Glutamatergic neuron (in vitro differentiated cells): ENCODE results near the gene IL36B. TPM values are rescaled to one million over a fixed set of nuclear protein-coding genes. Genes with fewer than 3 reads are reported as not detected.

Experiments
- DNase-seq: peaks from one replicate; pipeline ENCODE4 v3.0.0; 2022
- H3K27ac Mint-ChIP-seq: one replicate; pipeline ENCODE4 v1.8.0; 2020; ENCODE audit warnings: mild to moderate bottlenecking, mixed read lengths, inconsistent platforms; ENCODE audit not compliant: unreplicated experiment
- H3K27me3 Mint-ChIP-seq: one replicate; pipeline ENCODE4 v1.8.0; 2020; ENCODE audit warnings: mild to moderate bottlenecking, moderate library complexity, mixed read lengths, inconsistent platforms; ENCODE audit not compliant: unreplicated experiment
- H3K36me3 Mint-ChIP-seq: one replicate; pipeline ENCODE4 v1.8.0; 2020; ENCODE audit warnings: mild to moderate bottlenecking, mixed read lengths, inconsistent platforms; ENCODE audit not compliant: unreplicated experiment
- H3K4me1 Mint-ChIP-seq: one replicate; pipeline ENCODE4 v1.8.0; 2020; ENCODE audit warnings: mild to moderate bottlenecking, low read depth, mixed read lengths, inconsistent platforms; ENCODE audit not compliant: unreplicated experiment
- H3K4me3 Mint-ChIP-seq: one replicate; pipeline ENCODE4 v1.8.0; 2020; ENCODE audit warnings: mild to moderate bottlenecking, mixed read lengths, inconsistent platforms; ENCODE audit not compliant: unreplicated experiment
- H3K9me3 Mint-ChIP-seq: one replicate; pipeline ENCODE4 v1.8.0; 2020; ENCODE audit warnings: mild to moderate bottlenecking, moderate library complexity, mixed read lengths, inconsistent platforms; ENCODE audit not compliant: unreplicated experiment
- total RNA-seq: library from RNA; stranded (reverse); fragmentation: NEBNext Ultra II Directional; extraction: Animal tissue kit (Norgen Biotek cat#: 25700); gene quantifications from one replicate; pipeline ENCODE4 v1.2.1, GENCODE V29; 2021; ENCODE audit not compliant: unreplicated experiment
- TF ChIP-seq, protein P1 (sequence below): fragments of 200-600 bp; sonication (generic); IDR thresholded peaks from one replicate; pipeline ENCODE4 v1.5.0; 2021; ENCODE audit not compliant: partially characterized antibody, unreplicated experiment

IL36B gene
- total RNA-seq, 1 donor from 2014 or later: not detected

DNA sequence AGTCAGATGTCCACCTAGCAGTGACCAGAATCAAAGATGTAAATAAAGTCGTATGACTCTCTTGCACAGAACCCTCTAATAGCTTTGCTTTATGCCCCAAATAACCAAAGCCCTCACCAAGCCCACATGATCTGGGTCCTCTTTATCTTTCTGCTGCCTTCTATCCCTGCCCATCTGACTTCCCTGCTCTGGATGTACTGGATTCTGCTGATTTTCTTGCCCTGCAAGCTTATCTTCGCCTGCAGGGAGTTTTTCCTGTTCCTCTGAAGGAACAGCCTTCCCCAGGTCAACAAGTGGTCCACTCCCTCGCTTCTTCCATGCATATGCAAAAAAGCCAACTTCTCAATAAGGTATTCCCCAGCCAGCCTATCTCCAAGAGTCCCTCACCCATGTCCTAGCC is 18.7 kb downstream of the IL36B start:
- Mint-ChIP-seq H3K9me3 (no peaks in the 10 kb centered on the region), H3K4me1 (no peaks in the 10 kb centered on the region), H3K27ac (no peak overlapping the region), H3K36me3 (no peaks in the 10 kb centered on the region), H3K4me3 (no peak overlapping the region), H3K27me3 (no peaks in the 10 kb centered on the region)
- no peak for DNase-seq
- TF ChIP-seq, protein P1, sequence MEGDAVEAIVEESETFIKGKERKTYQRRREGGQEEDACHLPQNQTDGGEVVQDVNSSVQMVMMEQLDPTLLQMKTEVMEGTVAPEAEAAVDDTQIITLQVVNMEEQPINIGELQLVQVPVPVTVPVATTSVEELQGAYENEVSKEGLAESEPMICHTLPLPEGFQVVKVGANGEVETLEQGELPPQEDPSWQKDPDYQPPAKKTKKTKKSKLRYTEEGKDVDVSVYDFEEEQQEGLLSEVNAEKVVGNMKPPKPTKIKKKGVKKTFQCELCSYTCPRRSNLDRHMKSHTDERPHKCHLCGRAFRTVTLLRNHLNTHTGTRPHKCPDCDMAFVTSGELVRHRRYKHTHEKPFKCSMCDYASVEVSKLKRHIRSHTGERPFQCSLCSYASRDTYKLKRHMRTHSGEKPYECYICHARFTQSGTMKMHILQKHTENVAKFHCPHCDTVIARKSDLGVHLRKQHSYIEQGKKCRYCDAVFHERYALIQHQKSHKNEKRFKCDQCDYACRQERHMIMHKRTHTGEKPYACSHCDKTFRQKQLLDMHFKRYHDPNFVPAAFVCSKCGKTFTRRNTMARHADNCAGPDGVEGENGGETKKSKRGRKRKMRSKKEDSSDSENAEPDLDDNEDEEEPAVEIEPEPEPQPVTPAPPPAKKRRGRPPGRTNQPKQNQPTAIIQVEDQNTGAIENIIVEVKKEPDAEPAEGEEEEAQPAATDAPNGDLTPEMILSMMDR: no peak

DNA sequence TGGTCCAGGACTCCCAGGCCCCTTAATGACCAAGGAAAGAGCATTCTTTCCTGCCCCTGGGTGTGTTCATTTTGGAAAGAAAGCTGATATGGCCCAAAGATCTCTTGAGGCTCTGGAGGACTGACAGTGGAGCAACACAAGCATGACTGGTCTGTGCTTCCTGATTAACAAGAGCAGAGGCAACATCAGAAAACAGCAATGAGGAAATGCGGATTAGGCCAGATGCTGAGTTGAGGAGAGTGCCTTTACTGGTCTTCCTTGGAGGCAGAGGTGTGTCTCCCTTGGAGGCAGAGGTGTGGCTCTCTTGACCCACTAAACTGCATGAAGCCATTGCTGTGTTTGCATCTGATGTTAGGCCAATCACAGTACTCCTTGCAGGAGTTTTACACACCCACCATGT is 19.9 kb downstream of the IL36B start:
- no peak overlapping the region for H3K27ac Mint-ChIP-seq
- DNase-seq: no peak
- no peaks in the 10 kb centered on the region for H3K36me3 Mint-ChIP-seq
- H3K4me3 Mint-ChIP-seq: no peak overlapping the region
- no peaks in the 10 kb centered on the region for H3K27me3 Mint-ChIP-seq
- TF ChIP-seq, protein P1: no peak
- H3K4me1 Mint-ChIP-seq: no peaks in the 10 kb centered on the region
- H3K9me3 Mint-ChIP-seq: no peaks in the 10 kb centered on the region

DNA sequence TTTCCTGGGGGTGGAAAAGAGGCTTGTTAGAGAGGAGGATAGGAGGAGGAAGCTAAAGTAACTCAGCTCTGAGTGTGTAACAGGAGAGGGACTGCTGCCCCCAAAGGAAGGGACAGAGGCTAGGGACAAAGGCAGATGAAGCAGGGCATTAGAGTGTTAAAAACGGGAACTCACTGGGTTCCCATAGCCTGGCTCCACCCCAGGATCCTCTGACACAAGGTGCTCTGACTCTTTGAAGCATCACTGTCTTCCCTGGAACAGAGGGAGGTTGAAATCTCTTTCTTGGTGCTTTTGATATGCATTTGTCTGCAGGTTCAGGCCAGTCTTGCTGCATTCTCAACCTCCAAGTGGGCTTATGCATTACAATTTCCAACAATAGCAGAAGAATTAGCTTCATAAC is 24.6 kb downstream of the IL36B start:
- H3K9me3 Mint-ChIP-seq: no peaks in the 10 kb centered on the region
- DNase-seq: no peak
- H3K36me3 Mint-ChIP-seq: no peaks in the 10 kb centered on the region
- no peaks in the 10 kb centered on the region for H3K27me3 Mint-ChIP-seq
- no peaks in the 10 kb centered on the region for H3K4me1 Mint-ChIP-seq
- no peak overlapping the region for H3K4me3 Mint-ChIP-seq
- TF ChIP-seq, protein P1: no peak
- no peak overlapping the region for H3K27ac Mint-ChIP-seq

DNA sequence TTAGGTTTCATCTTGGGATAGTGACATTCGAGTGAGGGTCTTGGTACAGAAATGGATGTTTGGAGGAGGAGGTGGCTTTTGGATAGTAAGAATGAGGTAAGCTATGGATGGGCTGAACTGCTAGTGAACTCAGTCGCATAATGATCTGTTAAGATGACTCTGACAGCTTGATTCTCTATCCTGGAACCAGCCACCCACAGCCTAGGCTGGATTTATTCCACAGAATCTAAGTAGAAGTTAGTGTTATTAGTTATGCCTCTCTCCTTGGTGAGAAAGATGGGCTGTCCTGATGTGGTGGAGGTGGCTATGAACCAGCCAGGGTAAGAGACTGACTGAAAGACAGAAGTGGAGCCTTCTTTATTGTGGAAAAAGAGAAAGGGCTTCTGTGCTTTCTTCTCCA is 25.0 kb downstream of the IL36B start:
- Mint-ChIP-seq H3K27ac (no peak overlapping the region), H3K27me3 (no peaks in the 10 kb centered on the region), H3K9me3 (no peaks in the 10 kb centered on the region), H3K36me3 (no peaks in the 10 kb centered on the region), H3K4me1 (no peaks in the 10 kb centered on the region), H3K4me3 (no peak overlapping the region)
- TF ChIP-seq, protein P1: no peak
- no peak for DNase-seq

DNA sequence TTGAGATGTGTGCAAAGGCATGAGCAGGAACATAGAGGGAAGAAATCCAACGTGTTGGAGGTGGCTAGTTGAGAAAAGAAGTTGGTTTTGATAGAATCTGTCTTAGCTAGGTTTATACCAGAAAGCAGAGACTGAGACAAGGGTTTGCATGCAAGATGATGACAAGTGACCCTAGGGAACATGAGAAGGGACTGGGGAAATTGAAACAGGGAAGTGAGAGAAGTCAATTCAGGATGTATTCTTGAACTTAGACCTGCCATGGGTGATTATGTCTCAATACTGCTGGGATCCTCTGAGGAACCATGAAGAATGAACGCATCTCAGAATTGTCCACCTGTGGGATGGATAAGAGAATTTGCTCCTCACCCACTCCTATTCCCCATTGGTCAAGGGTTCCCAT is 26.9 kb downstream of the IL36B start:
- no peak overlapping the region for H3K4me3 Mint-ChIP-seq
- TF ChIP-seq, protein P1: no peak
- H3K4me1 Mint-ChIP-seq: no peaks in the 10 kb centered on the region
- H3K27ac Mint-ChIP-seq: no peak overlapping the region
- no peaks in the 10 kb centered on the region for H3K36me3 Mint-ChIP-seq
- no peak for DNase-seq
- H3K9me3 Mint-ChIP-seq: no peaks in the 10 kb centered on the region
- no peaks in the 10 kb centered on the region for H3K27me3 Mint-ChIP-seq
